Measurements from ENCODE around the gene DCK.

GRCh38 chr4:71064521-71064920 is 71.1 kb downstream of the DCK start:
- TF ChIP-seq CTCF (IDR thresholded peaks at IDR 0.05): no peak
- TF ChIP-seq EP300 (IDR thresholded peaks at IDR 0.05): no peak
